ACC112 (cell line): Measurements from ENCODE around the gene CACNA2D2.

Experiments
- H2AFZ ChIP-seq: fragments of 200-600 bp; sonication (generic); one replicate; pipeline ENCODE4 v1.6.0; 2017; ENCODE audit warnings: antibody characterized with exemption, low read length; ENCODE audit not compliant: unreplicated experiment
- H3K27ac ChIP-seq: fragments of 200-600 bp; sonication (generic); 2 replicates; pipeline ENCODE4 v1.5.1; 2014; ENCODE audit warnings: low read depth, mild to moderate bottlenecking, antibody characterized with exemption, low read length, moderate library complexity
- H3K27me3 ChIP-seq: fragments of 200-600 bp; sonication (generic); 2 replicates; pipeline ENCODE4 v1.6.1; 2014; ENCODE audit warnings: mild to moderate bottlenecking, antibody characterized with exemption, low read length, moderate library complexity, mixed read lengths; ENCODE audit not compliant: insufficient read depth
- H3K36me3 ChIP-seq: fragments of 200-600 bp; sonication (generic); 2 replicates; pipeline ENCODE4 v1.6.1; 2016; ENCODE audit warnings: mild to moderate bottlenecking, antibody characterized with exemption, low read length, moderate library complexity, mixed read lengths; ENCODE audit not compliant: insufficient read depth
- H3K4me1 ChIP-seq: fragments of 200-600 bp; sonication (generic); one replicate; pipeline ENCODE4 v1.6.1; 2016; ENCODE audit warnings: low read length, mixed read lengths; ENCODE audit not compliant: insufficient read depth, unreplicated experiment, control insufficient read depth
- H3K4me3 ChIP-seq: fragments of 200-600 bp; sonication (generic); 2 replicates; pipeline ENCODE4 v1.5.1; 2014; ENCODE audit warnings: mild to moderate bottlenecking, low read depth, low read length
- H3K79me2 ChIP-seq: fragments of 200-600 bp; sonication (generic); one replicate; pipeline ENCODE4 v1.6.0; 2016; ENCODE audit warnings: low read length; ENCODE audit not compliant: control insufficient read depth, unreplicated experiment, insufficient read depth

The CACNA2D2 gene

GRCh38 chr3:50354186-50354764, 149.2 kb downstream of the CACNA2D2 start:
- peaks cover 41% of the 10 kb centered on the region for H3K4me1 ChIP-seq
- H3K4me3 ChIP-seq: no peak overlapping the region
- H2AFZ ChIP-seq: no peak overlapping the region
- peaks cover 70% of the 10 kb centered on the region for H3K79me2 ChIP-seq
- H3K36me3 ChIP-seq: no peaks in the 10 kb centered on the region
- H3K27me3 ChIP-seq: no peaks in the 10 kb centered on the region
- no peak overlapping the region for H3K27ac ChIP-seq

- peaks cover 41% of the 10 kb centered on the region for H3K4me1 ChIP-seq
Measured at GRCh38 chr3:50353245-50354004, 150.0 kb downstream of the CACNA2D2 start.

DNA sequence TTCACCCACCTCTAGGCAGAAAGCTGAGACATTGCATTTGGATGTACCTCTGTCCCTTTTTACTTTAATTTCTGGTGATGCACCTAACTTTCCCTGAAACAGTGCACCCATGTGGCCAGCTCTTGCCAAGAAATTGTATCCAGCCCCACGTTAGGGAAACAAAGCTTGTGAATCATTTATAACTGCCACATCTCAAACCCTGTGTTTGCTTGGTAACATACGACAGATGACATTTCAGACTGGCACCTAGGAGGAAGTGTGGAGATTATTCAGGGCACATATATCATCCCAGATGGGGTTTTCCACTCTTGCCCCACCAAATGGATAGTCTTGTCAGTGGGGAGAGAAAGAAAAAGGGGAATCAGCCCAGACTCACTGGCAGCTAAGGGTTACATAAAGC, 150.7 kb downstream of the CACNA2D2 start:
- Histone ChIP-seq H3K4me3 (no peak overlapping the region), H3K36me3 (no peaks in the 10 kb centered on the region), H2AFZ (no peak overlapping the region), H3K4me1 (peaks cover 37% of the 10 kb centered on the region), H3K79me2 (peaks cover 56% of the 10 kb centered on the region), H3K27ac (peak overlapping the region; percentile 21), H3K27me3 (no peaks in the 10 kb centered on the region)

More at GRCh38 chr3:50353245-50354004, 150.0 kb downstream of the CACNA2D2 start:
- Histone ChIP-seq H3K79me2 (peaks cover 62% of the 10 kb centered on the region), H3K27ac (peak overlapping the region; percentile 21), H3K4me3 (no peak overlapping the region), H3K27me3 (no peaks in the 10 kb centered on the region), H3K36me3 (no peaks in the 10 kb centered on the region), H2AFZ (no peak overlapping the region)

- H3K27me3 ChIP-seq: no peaks in the 10 kb centered on the region
- H2AFZ ChIP-seq: no peak overlapping the region
- no peaks in the 10 kb centered on the region for H3K36me3 ChIP-seq
- H3K27ac ChIP-seq: 0 out of 2 replicates have a peak overlapping the region, but pooled peaks have one; percentile 81
- H3K4me3 ChIP-seq: peak overlapping the region; percentile 98
- H3K79me2 ChIP-seq: peaks cover 41% of the 10 kb centered on the region
- peaks cover 22% of the 10 kb centered on the region for H3K4me1 ChIP-seq
Measured at GRCh38 chr3:50351323-50351697, 152.1 kb downstream of the CACNA2D2 start.

- peak within 1 kb of the TSS; percentile 81 for H3K27ac ChIP-seq
- no peaks in the 10 kb centered on the region for H3K27me3 ChIP-seq
- H3K79me2 ChIP-seq: peaks cover 35% of the 10 kb centered on the region
- no peaks in the 10 kb centered on the region for H3K36me3 ChIP-seq
- H3K4me3 ChIP-seq: peak within 1 kb of the TSS; percentile 98
- peaks cover 16% of the 10 kb centered on the region for H3K4me1 ChIP-seq
- H2AFZ ChIP-seq: peak within 1 kb of the TSS; percentile 79
Measured at GRCh38 chr3:50350527-50351322, 152.7 kb downstream of the CACNA2D2 start, which contains the start of the genes CYB561D2 and NPRL2. Gene CYB561D2, plus strand, starts transcription at chr3:50350862. Its CDS starts 572 bp downstream, at chr3:50351434. Gene NPRL2, minus strand, starts transcription at chr3:50350775. Its CDS starts 123 bp downstream, at chr3:50350652.

DNA sequence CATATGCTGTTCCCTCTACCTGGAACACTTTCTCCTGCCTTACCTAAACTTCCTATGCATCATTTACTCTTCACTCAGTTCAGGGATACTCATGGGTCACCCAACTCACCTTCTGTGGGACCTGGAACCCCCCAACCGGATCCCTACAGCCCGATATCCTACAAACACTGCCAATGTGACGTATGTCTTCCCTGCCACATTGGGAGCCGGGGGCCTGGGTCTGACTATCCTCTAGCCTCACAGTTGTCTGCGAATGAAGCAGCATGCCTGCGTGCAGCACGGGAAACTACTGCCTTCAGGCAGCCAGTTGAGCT, 153.3 kb downstream of the CACNA2D2 start:
- Histone ChIP-seq H2AFZ (peak overlapping the region; percentile 79), H3K27ac (peak overlapping the region; percentile 30; the same call in 1 of the 2 replicates)

DNA sequence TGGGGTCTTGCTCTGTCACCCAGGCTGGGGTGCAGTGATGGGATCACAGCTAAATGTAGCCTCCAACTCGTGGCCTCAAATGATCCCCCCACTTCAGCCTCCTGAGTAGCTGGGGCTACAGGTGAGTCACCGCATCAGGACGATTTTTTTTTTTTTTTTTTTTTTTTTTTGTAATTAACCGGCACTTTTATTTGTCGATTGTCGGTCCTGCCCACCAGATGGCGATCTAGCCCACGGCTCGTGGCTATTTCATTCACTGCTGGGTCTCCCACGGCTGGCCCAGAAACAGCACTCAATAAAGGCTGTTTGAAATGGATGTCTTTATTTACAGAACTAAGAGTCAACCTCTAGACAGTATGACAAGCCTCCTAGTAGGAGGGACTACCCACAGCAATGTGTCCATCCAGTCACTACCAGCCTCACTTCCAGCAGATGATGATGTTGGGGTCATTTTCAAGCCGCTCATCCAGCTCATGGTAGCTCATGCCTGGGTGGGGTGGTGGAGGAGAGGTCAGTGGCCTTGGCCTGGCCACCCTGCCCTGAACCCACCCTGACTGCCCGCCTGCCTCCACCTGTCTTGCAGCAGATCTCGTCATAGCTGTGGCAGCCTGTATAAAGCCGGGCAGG, 156.1 kb downstream of the CACNA2D2 start:
- Histone ChIP-seq H3K27me3 (no peaks in the 10 kb centered on the region), H3K27ac (no peak overlapping the region), H3K36me3 (no peaks in the 10 kb centered on the region), H3K4me1 (peaks cover 14% of the 10 kb centered on the region), H2AFZ (no peak overlapping the region), H3K79me2 (peaks cover 18% of the 10 kb centered on the region), H3K4me3 (no peak overlapping the region)

More for the DNA sequence above, 153.3 kb downstream of the CACNA2D2 start:
- H3K79me2 ChIP-seq: peaks cover 30% of the 10 kb centered on the region
- H3K27me3 ChIP-seq: no peaks in the 10 kb centered on the region
- peaks cover 14% of the 10 kb centered on the region for H3K4me1 ChIP-seq
- peak overlapping the region; percentile 98 for H3K4me3 ChIP-seq
- H3K36me3 ChIP-seq: no peaks in the 10 kb centered on the region

DNA sequence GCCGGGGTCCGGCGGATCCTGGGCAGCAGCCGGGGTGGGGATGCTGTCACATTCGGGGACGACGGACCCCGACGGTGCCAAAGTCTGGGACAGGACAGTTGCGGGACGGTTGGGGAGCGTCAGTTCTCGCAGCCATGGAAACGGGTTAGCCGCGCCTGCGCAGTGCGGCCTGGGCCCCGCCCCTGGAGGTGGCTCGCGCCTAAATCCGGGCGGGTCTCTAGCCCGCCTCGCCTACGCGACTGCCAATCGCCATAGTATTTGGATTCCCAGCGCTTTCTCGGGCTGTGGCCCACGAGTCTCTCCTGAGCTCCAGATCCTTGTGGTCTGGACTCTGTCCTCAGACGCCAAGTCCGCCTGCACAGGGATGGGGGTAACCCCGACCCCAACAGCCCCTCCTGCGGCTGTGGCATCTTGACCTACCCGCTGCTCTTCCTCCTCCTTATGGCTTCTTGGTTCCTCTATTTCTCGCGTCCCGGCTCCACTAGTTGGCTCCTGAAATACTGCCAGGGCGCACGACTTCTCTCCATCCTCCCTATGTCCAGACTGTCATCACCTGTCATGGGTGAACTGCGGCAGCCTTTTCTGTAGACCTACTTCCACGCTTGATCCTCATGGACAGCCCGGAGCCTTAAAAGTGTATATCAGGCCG, 157.7 kb downstream of the CACNA2D2 start, which contains the start of gene ZMYND10:
ZMYND10 (minus strand) TSS at position 147 of the 649 bp plus-strand sequence. CDS start 153 bp downstream, outside the sequence.
- Histone ChIP-seq H3K79me2 (peaks cover 10% of the 10 kb centered on the region), H3K27ac (no peak within 1 kb of the TSS), H3K4me3 (peak within 1 kb of the TSS; percentile 70), H3K4me1 (peaks cover 9% of the 10 kb centered on the region), H3K27me3 (no peaks in the 10 kb centered on the region), H2AFZ (peak within 1 kb of the TSS; percentile 83), H3K36me3 (no peaks in the 10 kb centered on the region)

DNA sequence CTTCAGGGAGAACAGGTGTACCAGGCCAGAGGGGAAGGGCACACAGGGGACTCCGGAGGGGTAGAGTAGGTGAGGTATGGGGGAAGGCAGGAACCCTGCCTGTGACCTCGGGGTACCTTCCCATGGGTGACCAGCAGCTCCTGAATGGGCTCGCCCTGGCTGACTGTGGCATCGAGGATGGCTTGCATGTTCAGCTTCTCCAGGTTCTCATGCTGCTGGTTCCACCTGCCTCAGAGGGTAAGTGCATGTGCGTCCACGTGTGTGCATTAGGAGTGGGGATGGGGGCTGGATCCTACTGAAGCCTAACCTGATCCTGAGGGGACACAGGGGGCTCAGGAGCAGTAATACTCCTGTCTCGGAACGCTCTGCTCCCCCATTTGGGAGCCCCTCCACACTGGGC, 158.4 kb downstream of the CACNA2D2 start:
- H3K4me3 ChIP-seq: peak overlapping the region; percentile 70
- H3K27ac ChIP-seq: no peak overlapping the region
- peaks cover 13% of the 10 kb centered on the region for H3K79me2 ChIP-seq
- H3K4me1 ChIP-seq: peaks cover 9% of the 10 kb centered on the region
- no peaks in the 10 kb centered on the region for H3K36me3 ChIP-seq
- H3K27me3 ChIP-seq: no peaks in the 10 kb centered on the region
- H2AFZ ChIP-seq: no peak overlapping the region
